GM19043 (cell line): ENCODE results near the gene BCAS3.

Source experiments
- ATAC-seq: cut with Tn5 transposase; IDR thresholded peaks from one replicate; pipeline ENCODE4 v1.9.1; 2021; ENCODE audit warnings: low read depth; ENCODE audit not compliant: unreplicated experiment

The BCAS3 gene

DNA sequence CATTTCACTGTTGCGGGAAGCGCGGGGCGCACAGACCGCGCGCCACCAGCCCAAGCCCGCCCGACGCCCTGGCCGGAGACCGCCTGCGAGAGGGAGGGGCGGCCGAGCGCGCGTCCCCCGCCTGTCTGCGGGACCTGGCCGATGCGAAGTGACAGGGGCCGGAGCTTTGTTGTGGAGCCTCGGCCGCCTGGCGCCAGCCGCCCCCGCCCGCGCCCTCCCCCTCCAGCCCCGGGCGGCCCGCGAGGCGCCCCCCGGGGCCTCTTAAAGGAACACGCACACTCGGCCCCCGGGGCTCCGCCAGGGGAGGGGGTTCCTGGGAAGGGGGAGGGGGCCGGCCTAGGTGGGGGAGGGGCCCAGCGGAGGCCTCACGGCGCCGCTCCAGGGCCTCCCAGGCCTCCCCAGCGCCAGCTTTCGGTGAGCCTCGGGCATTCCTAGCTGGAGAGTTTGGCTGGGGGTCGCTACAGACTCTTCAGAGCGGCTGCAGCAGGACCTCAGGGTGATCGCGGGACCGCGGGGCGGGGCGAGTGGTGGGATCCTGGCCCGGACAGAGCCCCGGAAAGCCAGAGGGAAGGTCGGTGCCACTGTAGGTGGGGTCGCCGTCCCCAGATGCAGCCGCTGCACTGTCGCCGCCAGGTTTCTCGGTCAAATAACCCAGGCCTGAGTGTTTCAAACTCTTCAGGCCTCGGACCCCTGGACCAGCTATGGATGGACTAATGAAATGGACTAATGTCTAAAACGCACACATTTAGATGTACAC, 719.6 kb downstream of the BCAS3 start:
- no peak for ATAC-seq

DNA sequence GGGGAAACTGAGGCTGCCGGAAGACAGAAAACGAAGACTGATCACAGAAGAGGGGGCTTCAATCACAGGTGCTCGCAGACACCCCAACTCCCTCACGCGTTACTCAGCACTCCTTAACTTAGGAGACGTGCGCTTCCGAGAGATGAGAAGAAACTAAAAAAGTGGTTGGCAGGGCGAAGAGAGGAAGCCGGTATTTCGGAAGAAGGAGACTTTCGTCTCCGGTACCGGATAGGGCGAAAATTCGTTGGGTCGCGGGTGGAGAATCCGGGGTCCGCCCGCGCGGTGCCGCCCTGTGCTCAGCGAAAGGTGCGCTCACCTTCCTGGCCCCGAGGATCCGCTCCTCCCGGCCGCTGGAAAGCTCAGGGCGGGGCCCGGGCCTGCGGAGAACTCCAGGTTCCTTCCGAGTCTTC, 721.1 kb downstream of the BCAS3 start:
- ATAC-seq, result no peak

DNA sequence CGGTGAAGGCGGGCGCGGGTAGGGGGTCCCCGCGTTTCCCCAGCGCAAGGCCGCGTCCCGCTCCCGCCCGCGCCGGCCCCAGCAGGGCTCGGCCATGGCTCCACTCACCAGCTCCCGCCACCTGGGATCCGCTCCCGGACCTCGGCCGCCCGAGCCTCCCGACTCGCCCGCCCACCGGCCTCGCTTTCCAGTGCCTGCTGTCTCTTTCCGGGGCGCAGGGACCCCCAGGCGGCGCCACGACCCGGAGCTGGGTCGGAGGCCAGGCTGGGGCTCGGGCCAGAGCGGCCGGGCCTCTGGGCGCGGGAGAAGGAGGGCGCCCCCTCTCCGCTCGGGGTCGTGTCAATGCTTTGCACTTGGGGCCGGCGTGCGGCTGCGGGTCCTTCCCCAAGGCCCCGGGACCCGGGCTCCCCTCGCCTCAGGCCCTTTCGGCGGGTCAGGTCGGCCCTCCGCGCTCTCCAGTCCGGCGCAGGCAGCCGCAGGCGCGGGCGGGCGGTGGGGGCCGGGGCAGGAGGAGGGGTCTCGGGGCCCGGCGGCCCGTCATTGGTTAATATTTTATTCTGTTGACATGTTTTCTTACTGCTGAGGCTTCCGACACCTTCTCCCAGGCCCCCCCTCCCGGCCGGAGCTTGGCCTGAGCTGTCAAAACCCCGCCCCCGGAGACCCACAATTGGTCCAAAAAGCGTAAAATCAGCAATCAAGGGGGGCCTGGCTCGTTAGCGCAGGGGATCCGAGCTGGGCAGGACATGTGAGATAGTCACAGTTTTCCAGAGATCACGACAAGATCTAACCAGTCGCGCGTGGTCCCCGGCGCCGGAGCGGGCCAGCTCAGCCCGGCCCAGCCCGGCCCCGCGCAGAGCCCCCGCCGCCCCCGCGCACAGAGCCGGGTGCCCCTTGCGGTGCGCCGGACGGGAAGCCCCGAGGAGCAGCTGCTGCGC, 721.7 kb downstream of the BCAS3 start, which contains the start of gene TBX2:
Gene TBX2, plus strand, starts transcription at position 713 of the 935 bp plus-strand sequence. CDS start 334 bp downstream, outside the sequence.
- no peak for ATAC-seq

DNA sequence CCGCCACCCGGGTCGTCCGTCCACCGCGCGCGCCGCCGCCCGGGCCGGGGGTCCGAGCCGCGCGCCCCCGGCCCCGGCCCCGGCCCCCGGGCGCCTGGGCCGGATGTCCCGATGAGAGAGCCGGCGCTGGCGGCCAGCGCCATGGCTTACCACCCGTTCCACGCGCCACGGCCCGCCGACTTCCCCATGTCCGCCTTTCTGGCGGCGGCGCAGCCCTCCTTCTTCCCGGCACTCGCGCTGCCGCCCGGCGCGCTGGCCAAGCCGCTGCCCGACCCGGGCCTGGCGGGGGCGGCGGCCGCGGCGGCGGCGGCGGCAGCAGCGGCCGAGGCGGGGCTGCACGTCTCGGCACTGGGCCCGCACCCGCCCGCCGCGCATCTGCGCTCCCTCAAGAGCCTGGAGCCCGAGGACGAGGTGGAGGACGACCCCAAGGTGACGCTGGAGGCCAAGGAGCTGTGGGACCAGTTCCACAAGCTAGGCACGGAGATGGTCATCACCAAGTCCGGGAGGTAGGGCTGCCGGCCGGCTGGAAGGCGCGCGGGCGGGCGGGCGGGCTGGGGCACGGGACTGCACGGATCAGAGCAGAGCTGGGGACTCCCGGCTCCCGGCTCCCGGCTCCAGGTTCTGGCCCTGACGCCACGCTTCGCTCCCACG, 722.5 kb downstream of the BCAS3 start:
- ATAC-seq, result no peak

DNA sequence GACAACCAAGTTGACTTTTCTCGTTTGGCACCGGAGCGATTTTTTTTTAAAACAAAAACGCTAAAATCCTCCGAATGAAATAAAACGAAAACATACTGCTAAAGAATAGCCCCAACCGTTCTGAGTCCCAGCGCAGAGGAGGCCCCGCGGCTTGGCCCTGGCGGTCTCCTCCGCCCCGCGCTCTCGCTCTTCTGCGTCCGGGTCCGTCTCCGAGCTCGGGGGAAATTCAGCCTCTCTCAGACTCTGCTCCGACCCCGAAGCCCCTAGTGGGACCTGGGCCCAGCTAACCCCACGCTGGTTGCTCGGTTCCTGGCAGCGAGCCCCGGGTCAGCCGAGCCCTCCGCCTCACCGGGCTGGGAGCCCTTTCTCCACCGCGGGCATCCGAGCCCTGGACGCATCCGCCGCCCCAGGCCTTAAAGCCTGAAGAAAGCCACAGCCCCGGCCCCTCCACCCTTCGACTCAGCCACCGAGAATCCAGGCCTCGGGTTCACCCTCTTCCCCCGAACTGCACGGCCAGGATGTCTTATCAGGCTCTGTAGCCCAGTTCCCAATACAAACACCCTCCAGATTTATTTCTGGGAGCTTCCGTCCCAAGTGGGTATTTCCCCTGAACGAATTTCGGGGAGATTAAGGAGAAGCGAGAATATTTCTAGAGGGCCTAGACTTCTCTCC, 723.2 kb downstream of the BCAS3 start:
- ATAC-seq, result no peak

DNA sequence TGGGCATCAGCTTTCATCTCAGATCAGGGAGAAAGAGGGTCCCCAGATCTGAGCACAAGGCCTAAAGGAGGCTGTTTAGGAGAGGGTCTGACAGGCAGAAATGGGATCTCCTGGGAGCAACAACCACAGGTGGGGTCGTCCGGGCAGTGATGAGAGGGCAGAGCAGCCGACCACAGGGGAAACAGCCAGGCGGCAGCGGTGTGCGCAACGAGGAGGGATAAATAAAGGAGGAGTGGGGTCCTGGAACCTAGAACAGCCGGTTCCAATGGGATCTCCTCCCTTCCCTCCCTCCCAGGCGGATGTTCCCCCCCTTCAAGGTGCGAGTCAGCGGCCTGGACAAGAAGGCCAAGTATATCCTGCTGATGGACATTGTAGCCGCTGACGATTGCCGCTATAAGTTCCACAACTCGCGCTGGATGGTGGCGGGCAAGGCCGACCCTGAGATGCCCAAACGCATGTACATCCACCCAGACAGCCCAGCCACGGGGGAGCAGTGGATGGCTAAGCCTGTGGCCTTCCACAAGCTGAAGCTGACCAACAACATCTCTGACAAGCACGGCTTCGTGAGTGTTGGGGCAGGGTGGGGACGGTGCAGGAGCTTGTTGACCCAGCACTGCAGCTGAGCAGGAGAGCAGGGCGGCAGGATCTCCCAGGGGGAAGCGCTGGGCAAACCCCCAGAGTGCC, 723.9 kb downstream of the BCAS3 start:
- no peak for ATAC-seq

DNA sequence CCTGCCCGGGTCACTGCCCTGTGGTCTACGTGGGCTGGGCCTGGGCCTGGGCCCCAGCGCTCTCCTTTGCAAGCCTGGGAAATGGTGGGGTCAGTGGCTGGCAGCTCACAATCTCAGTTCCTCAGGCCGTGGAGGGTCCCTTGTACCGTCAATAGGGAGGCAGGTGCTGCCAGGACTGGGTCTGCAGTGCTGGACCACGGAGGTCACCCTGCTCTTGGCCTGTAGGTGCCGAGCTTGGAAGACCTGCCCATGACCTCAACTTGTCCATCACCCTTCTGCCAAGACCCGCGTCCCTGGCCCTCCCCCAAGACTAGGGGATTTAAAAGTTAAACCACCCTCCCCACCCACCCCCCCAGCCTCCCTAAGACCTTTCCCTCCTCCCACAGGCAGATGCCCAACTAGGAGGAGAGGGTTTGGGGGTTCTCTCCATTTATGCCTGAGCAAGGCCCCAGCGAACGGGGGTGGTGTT, 724.5 kb downstream of the BCAS3 start:
- no peak for ATAC-seq

DNA sequence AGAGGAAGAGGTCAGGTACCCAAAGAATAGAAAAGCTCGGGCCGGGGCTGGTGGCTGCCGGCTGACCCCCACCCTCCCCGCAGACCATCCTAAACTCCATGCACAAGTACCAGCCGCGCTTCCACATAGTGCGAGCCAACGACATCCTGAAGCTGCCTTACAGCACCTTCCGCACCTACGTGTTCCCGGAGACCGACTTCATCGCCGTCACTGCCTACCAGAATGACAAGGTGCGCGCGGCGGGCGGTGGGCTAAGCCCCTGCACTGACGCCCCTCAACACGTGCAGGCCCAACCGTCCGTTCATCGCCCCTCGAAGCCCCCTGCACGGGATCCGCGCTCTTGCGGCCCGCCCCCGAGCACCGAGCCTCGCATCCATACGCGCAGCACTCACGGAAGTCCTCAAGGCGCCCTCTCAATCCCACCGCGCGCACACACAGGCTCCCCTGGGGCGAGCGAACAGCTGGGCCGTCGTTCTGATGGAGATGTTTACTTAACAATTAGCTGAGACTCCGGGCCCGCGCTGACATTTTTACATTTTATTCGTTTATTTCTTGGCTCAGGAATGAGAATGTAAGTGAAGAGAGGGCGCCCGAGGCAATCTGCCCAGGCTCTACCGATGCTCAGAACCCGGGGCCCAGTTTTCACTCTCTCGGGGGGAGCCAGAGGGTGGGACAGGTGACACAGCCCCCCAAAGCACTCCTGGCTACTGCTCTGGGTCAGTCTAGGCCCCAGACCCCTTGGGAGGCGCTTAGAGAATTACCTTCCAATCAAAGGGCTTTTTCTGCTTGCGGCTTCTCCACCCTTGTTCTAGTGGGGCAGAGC, 725.5 kb downstream of the BCAS3 start:
- ATAC-seq, result no peak

DNA sequence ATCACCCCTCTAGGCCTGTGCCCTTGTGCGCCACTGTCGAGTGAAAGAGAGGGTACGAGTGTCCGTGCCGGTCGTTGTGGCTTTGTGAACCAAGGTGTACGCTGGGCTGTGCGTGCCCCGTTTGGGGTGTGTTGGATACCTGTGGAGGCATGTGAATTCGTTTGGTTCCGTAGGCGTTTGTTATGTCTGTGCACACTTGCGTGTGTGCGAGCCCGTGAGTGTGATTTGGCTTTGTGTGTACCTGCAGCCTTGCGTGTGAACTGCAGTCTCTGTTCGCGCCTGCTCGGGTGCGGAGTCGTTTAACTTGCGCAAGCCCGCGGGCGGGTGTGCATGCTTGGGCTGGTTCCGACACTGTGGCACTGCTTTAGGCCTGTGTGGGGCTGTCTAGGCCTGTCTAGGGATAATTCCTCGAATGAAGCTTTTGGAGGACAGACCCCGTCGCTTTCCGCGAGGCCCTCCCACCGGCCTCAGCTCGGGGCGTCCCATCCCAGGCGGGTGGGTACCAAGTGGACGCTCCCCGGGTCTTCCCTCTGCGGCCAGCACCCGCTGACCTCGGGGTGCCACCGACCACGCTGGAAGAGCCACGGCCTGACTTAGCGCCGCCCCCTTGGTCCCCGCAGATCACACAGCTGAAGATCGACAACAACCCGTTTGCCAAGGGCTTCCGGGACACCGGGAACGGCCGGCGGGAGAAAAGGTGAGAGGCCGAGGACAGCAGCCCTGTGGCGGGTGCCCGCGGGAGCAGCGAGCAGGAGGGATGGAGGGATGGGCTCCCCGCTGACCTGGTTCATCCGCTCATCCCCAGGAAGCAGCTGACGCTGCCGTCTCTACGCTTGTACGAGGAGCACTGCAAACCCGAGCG, 726.4 kb downstream of the BCAS3 start:
- ATAC-seq, result no peak

DNA sequence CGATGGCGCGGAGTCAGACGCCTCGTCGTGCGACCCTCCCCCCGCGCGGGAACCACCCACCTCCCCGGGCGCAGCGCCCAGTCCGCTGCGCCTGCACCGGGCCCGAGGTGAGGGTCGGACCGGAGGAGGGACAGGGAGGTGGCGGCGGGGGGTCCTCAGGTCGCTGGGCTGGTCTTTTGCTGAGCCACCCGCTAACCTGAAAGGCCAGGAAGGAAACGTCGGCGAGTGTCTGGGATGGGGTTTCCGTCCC, 726.9 kb downstream of the BCAS3 start:
- ATAC-seq, result no peak

DNA sequence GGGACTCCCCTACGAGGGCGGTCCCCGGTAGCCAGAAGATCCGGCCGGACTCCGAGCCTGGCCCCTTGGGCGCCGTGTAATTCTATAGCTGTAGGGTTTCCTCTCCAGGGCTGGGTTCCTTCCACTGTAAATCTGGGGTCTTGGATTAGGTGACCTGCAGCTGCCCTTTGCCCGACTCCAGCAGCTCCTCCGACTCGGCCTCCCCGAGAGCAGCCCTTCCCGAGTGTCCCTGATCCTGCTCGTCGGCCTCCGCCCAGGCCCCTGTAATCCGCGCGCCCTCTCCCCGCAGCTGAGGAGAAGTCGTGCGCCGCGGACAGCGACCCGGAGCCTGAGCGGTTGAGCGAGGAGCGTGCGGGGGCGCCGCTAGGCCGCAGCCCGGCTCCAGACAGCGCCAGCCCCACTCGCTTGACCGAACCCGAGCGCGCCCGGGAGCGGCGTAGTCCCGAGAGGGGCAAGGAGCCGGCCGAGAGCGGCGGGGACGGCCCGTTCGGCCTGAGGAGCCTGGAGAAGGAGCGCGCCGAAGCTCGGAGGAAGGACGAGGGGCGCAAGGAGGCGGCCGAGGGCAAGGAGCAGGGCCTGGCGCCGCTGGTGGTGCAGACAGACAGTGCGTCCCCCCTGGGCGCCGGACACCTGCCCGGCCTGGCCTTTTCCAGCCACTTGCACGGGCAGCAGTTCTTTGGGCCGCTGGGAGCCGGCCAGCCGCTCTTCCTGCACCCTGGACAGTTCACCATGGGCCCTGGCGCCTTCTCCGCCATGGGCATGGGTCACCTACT, 727.4 kb downstream of the BCAS3 start:
- no peak for ATAC-seq

DNA sequence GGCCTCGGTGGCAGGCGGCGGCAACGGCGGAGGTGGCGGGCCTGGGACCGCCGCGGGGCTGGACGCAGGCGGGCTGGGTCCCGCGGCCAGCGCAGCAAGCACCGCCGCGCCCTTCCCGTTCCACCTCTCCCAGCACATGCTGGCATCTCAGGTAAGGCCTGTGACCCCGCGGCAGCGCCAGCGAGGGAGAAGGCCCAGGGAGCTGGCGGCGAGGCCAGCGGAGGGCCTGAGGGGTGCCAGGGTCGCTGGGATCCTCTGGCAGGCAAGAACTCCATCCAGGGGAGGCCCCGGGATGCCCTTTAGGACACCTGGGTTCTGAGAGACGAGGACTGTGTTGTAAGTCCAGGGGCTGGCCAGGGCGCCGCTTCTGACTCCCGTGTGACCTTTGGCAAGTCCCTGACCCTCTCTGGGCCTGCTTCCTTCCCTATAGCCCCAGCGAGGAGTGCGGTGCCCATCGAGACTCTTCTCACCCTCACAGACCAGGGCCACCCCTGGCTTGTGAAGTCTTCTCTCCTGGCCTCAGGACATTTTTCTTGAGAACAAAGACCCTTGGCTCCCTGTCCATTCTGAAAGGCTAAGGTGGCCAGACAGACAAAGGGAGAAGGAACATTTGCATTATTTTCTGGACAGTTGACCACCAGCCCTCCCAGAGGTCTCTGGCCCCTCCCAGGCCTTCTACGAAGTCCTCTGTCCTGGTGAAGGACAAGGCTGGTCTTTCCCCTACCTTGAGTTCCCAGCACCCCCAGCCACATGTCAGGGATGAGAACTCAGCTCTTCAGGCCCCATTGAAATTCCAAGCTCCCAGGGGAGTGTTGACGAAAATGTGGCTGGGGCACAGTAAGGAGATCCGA, 728.3 kb downstream of the BCAS3 start:
- no peak for ATAC-seq

DNA sequence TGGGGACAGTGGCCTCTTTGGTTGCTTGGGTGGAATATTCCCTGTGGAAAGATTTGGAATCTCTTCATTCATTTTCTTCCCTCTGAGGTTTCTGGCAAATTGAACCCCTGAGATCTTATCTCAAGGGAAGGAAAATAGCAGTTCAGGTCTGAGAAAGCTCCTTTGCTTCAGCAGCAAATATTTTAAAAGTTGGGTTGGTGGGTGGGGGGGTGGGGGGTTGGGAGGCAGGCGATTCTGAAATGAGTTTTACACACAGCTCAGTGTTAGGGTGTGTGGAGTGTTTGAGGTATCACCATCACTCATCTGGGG, 728.8 kb downstream of the BCAS3 start:
- no peak for ATAC-seq

DNA sequence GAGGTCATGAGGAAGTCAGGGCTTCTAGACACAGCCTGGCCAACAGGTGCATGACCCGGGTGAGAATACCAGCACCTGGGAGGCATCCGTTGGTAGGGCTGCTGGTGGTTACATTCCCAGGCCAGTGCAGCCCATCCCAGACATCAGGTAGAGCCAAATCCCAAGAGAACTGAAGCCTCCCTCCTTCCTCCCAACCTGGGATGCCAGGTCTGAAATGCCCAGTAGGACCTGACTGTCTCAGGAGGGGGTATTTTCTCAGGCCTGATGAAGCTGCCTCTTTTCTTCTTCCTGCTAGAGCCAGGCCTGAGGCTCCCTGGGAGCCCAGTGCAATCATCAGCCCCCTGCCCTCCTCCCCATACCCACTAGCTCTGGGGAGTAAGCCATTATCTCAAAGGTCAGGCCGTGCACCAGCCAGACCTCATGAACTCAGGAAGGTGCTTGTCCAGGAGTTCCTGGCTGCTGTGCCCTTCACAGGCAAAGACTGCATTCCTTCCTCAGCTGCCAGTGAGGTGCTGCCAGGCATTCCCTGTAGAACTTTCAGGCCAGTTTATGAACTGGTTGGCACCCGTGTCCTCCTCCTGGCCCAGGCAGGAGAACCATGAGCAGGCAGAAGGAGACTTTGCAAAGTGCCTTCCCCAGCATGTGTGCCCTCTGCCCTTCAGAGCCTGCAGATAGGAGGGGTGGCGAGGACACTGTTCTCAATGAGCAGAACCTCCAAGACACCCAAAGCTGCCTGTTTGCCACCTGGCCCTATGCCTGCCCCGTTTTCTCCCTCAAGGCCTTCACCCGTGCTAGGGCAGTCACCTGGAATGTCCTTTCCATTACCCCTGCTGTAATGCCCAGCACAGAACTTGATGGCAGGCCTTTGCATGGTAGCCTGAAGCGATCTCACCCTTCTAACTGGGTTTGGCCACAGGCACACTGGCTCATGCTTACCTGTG, 729.6 kb downstream of the BCAS3 start:
- no peak for ATAC-seq

DNA sequence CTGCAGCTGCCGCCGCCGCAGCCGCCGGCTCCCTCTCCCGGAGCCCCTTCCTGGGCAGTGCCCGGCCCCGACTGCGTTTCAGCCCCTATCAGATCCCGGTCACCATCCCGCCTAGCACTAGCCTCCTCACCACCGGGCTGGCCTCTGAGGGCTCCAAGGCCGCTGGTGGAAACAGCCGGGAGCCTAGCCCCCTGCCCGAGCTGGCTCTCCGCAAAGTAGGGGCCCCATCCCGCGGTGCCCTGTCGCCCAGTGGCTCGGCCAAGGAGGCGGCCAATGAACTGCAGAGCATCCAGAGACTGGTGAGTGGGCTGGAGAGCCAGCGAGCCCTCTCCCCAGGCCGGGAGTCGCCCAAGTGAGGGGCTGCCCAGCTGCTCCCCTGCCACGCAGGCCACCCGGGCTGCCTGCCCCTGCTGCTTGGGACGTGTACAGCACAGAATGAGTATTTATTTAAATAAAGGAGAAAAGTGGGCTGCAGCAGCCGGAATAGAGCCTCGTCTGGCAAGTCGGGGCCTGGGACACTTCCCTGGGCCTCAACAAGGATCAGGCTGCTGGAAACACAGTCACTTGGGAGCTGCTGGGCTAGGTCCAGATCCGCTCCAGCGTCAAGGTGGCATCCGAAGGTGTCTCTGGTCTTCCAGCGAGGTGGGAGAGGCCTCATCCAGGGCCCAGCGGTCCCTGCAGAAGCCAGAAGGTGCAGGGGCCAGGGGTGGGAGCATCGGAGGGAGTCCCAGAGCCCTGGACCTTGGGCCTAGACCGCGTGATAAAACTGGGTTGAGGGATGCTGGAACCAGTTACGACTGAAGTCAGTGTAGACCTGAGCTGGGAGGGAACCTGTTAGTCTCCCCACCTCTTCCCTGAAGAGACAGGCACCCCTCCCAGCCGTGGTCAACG, 730.7 kb downstream of the BCAS3 start:
- no peak for ATAC-seq
